Bronchial epithelial cell (primary cell): ENCODE results near the gene DRP2. TPM values are rescaled to one million over a fixed set of nuclear protein-coding genes. Genes with fewer than 3 reads are reported as not detected.

ENCODE experiments used
- DNase-seq: peaks from one replicate; pipeline ENCODE4 v3.0.0-alpha.2; 2010; ENCODE audit warnings: low read depth
- FAIRE-seq: peaks from 2 replicates; lab custom pipeline; 2011; peaks lifted over from hg19 to GRCh38; lab: Jason Lieb, UNC
- H3K27me3 ChIP-seq: 2 replicates; pipeline ENCODE4 v1.5.1; 2011; ENCODE audit warnings: low read length; ENCODE audit not compliant: control insufficient read depth, insufficient read depth
- H3K36me3 ChIP-seq: 2 replicates; pipeline ENCODE4 v1.5.1; 2011; ENCODE audit warnings: low read length; ENCODE audit not compliant: control insufficient read depth, insufficient read depth
- H3K4me3 ChIP-seq: 2 replicates; pipeline ENCODE4 v1.5.1; 2011; ENCODE audit warnings: mild to moderate bottlenecking, low read depth, low read length, control low read depth
- total RNA-seq: library from RNA; depleted of rRNA; stranded (reverse); fragments of >200 nt; gene quantifications from 2 replicates; pipeline ENCODE4 v1.2.1, GENCODE V29; 2014
- TF ChIP-seq, protein P1 (sequence below): IDR thresholded peaks from 2 replicates; pipeline ENCODE4 v1.5.1; 2011; ENCODE audit warnings: mild to moderate bottlenecking, moderate library complexity, low read length, control low read depth, inconsistent platforms; ENCODE audit not compliant: insufficient read depth, severe bottlenecking

DRP2 gene
- total RNA-seq, 1 donor from 2014 or later: not detected

DNA sequence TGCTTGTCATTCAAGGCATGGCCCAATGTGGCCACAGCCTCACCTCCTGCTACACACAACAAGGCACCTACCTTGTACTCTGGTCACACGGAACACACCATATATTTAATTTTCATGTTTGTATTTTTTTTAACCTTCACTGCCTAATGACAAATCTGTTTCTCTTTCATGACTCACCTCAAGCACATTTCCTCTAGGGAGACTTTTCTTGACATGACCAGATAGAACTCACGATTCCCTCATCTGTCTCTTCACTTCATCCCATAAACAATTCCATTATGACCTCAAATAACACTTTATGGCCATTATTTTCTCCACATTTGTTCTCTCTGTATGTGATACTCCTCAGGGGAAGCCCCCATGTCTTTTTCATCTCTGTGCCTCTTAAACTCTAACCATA lies 11.1 kb downstream of the DRP2 start:
- Histone ChIP-seq H3K4me3 (no peak overlapping the region), H3K27me3 (no peaks in the 10 kb centered on the region), H3K36me3 (no peaks in the 10 kb centered on the region)
- DNase-seq (peak; percentile 28), FAIRE-seq (no peak)
- TF ChIP-seq, protein P1, sequence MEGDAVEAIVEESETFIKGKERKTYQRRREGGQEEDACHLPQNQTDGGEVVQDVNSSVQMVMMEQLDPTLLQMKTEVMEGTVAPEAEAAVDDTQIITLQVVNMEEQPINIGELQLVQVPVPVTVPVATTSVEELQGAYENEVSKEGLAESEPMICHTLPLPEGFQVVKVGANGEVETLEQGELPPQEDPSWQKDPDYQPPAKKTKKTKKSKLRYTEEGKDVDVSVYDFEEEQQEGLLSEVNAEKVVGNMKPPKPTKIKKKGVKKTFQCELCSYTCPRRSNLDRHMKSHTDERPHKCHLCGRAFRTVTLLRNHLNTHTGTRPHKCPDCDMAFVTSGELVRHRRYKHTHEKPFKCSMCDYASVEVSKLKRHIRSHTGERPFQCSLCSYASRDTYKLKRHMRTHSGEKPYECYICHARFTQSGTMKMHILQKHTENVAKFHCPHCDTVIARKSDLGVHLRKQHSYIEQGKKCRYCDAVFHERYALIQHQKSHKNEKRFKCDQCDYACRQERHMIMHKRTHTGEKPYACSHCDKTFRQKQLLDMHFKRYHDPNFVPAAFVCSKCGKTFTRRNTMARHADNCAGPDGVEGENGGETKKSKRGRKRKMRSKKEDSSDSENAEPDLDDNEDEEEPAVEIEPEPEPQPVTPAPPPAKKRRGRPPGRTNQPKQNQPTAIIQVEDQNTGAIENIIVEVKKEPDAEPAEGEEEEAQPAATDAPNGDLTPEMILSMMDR: no peak

DNA sequence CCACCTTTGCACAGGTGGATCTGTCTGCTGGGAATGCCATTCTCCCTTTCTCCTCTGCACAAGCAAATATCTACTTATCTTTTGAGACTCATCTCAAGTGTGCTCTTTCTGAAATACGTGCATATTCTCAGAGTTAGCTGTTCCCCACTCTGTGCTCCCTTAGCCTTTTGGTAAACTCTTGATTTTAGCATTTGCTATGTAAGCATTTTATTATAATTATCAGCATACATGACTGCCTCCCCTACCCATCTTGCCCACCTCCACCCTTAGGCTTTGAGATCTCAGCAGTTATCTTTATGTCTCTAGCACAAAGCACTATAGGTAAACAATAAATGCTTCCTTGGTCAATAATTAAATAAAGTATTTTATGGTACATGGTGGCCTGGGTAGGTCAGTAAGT lies 11.5 kb downstream of the DRP2 start:
- H3K27me3 ChIP-seq: no peaks in the 10 kb centered on the region
- TF ChIP-seq, protein P1: no peak
- no peak for FAIRE-seq
- H3K4me3 ChIP-seq: no peak overlapping the region
- H3K36me3 ChIP-seq: no peaks in the 10 kb centered on the region
- no peak for DNase-seq

DNA sequence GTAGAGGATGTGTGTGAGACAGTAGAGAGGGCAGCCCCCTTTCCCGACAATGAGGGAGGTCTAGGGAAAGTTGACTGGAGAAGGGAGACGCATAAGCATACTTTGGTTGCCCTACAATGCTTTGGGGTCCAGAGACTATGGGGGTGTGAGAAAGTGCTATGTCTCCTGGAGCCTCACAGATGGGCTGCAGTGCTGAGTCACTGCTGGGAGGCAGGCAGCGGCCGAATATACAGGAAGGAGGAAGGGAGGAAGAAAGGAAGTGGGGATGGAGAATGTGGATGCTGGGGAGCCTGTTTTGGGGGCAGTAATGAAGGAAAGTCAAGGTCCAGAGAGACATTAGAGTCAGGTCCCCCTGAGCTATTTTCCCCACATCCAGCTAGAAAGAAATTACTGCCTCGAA lies 12.7 kb downstream of the DRP2 start:
- no peak for FAIRE-seq
- H3K36me3 ChIP-seq: no peaks in the 10 kb centered on the region
- DNase-seq: no peak
- H3K27me3 ChIP-seq: no peaks in the 10 kb centered on the region
- H3K4me3 ChIP-seq: no peak overlapping the region
- TF ChIP-seq, protein P1: no peak

DNA sequence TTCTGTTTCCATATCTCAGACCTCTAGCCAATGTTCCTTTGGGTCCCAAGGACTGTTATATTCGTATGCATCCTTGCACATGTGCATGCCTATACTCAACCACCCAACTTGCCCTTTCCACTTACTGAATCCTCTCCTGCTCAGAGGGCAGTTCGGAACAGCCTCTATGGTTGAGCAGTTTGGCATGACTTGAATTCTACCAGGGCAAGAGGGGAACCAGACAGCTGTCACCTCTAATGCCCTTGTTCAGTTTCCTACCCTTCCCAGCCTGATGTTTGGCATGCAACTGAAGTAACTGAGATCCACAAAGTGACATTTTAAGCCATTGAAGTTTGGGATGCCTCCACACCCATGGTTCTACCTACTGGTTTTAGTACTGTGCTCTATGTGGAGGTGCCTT lies 17.5 kb downstream of the DRP2 start:
- Histone ChIP-seq H3K36me3 (no peaks in the 10 kb centered on the region), H3K4me3 (no peak overlapping the region), H3K27me3 (no peaks in the 10 kb centered on the region)
- DNase-seq: no peak
- peak; percentile 23 for FAIRE-seq
- TF ChIP-seq, protein P1: no peak

DNA sequence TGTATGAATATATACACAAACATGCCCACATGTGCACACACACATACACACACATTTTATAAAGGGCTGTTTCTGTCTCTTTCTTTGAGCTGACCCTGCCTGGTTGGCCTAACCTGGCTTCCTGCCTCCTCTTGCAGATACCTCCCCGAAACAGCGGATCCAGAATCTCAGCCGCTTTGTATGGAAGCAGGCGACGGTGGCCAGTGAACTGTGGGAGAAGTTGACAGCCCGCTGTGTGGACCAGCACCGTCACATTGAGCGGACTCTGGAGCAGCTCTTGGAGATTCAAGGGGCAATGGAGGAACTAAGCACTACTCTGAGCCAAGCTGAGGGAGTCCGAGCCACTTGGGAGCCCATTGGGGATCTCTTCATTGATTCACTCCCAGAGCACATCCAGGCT lies 21.9 kb downstream of the DRP2 start:
- no peaks in the 10 kb centered on the region for H3K27me3 ChIP-seq

DNA sequence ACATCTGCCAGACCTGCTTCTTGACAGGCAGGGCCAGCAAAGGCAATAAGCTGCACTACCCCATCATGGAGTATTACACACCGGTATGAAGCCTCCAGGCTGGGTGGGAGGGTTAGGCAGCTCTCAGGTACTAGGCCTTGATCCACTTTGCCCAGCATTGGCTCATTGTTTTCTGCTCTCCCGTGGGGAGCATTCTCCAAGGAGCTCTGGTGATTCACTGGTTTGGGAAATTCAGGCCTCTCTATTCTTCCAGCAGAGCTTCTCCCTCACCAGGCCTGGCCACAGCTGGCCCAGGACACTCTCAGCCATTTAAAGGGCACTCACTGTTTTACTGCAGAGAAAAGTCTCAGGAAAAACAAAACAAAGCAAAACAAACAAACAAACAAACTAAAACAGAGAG lies 33.0 kb downstream of the DRP2 start:
- DNase-seq (no peak), FAIRE-seq (no peak)
- H3K36me3 ChIP-seq: no peaks in the 10 kb centered on the region
- TF ChIP-seq, protein P1: no peak
- no peaks in the 10 kb centered on the region for H3K27me3 ChIP-seq
- no peak overlapping the region for H3K4me3 ChIP-seq

More for the DNA sequence above, 21.9 kb downstream of the DRP2 start:
- Histone ChIP-seq H3K4me3 (no peak overlapping the region), H3K36me3 (no peaks in the 10 kb centered on the region)
- no peak for FAIRE-seq
- TF ChIP-seq, protein P1: no peak
- no peak for DNase-seq
